ENCODE measurements around the gene ADAD2. TPM values are rescaled to one million over a fixed set of nuclear protein-coding genes. Genes with fewer than 3 reads are reported as not detected.

ADAD2 gene
- total RNA-seq, 1 experiment from 2014 or later = not detected

- no peak overlapping the region for H3K27ac ChIP-seq
- DNase-seq = no peak
- POLR2A ChIA-PET (ENCODE audit: unreplicated experiment) = interaction anchor here (0.7 kb wide), 1 partner anchor 24 kb away, joined by 3 read pairs; no protein-coding TSS in a partner anchor
- H3K27me3 ChIP-seq (ENCODE audit: insufficient read depth, low read depth) = no peaks in the 10 kb centered on the region
- no peaks in the 10 kb centered on the region for H3K4me1 ChIP-seq (replicated peaks; ENCODE audit: insufficient read depth)
- no peaks in the 10 kb centered on the region for H3K79me2 ChIP-seq (ENCODE audit: low read depth)
- no peaks in the 10 kb centered on the region for H3F3A ChIP-seq (ENCODE audit: insufficient read depth, low read depth)
- no peaks in the 10 kb centered on the region for H4K20me1 ChIP-seq (ENCODE audit: insufficient read depth)
- intact Hi-C loops (cut with micrococcal nuclease; ENCODE audit: unreplicated experiment) = no loop called here
- no peak overlapping the region for H2AFZ ChIP-seq
- CTCF ChIA-PET = no interaction called here
- no TSS peak for BruUV-seq (replicated peaks)
- no peak overlapping the region for H3K4me2 ChIP-seq
- H3K36me3 ChIP-seq (ENCODE audit: low read depth) = no peaks in the 10 kb centered on the region
- H3K9me3 ChIP-seq (ENCODE audit: insufficient read depth, low read depth) = no peaks in the 10 kb centered on the region
- no peak for TF ChIP-seq CTCF (conservative IDR thresholded peaks at IDR 0.05)
- TF ChIP-seq EZH2 (IDR thresholded peaks at IDR 0.05; ENCODE audit: low read depth) = no peak
- H3K4me3 ChIP-seq = no peak overlapping the region
- no peaks in the 10 kb centered on the region for H3K9me2 ChIP-seq (ENCODE audit: insufficient read depth)
Measured at GRCh38 chr16:84197466-84198128, 6.6 kb downstream of the ADAD2 start.

DNA sequence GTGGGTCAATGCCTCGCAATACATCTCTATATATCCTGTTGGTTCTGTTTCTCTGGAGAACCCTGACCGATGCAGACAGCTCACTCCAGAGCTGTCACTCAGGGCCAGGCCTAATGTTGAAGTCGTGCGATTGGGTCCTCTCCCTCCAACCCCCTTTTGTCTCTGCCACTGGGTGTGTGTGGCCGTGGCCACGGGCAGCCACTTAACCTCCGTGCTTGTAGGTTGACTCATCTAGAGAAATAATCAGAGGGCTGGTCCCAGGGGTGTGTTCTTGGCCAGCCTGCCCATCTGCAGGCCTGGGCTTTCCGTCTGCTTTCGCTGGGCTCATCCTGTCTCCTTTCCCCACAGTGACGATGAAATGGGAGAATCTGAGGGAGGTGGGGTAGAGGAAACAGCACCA, 7.4 kb downstream of the ADAD2 start:
- CTCF ChIA-PET = no interaction called here

GRCh38 chr16:84199097-84199496, 8.1 kb downstream of the ADAD2 start:
- CTCF ChIA-PET = no interaction called here
- BruUV-seq (replicated peaks) = no TSS peak

More for the DNA sequence above, 7.4 kb downstream of the ADAD2 start:
- Histone ChIP-seq H3K27ac (no peak overlapping the region), H3K36me3 (ENCODE audit: low read depth) (no peaks in the 10 kb centered on the region), H2AFZ (no peak overlapping the region), H3K9me3 (ENCODE audit: insufficient read depth, low read depth) (no peaks in the 10 kb centered on the region), H4K20me1 (ENCODE audit: insufficient read depth) (no peaks in the 10 kb centered on the region), H3K27me3 (ENCODE audit: insufficient read depth, low read depth) (no peaks in the 10 kb centered on the region), H3K9me2 (ENCODE audit: insufficient read depth) (no peaks in the 10 kb centered on the region), H3K79me2 (ENCODE audit: low read depth) (no peaks in the 10 kb centered on the region), H3F3A (ENCODE audit: insufficient read depth, low read depth) (no peaks in the 10 kb centered on the region), H3K4me1 (replicated peaks; ENCODE audit: insufficient read depth) (no peaks in the 10 kb centered on the region), H3K4me3 (no peak overlapping the region), H3K4me2 (no peak overlapping the region)
- BruUV-seq (replicated peaks) = no TSS peak
- intact Hi-C loops (cut with micrococcal nuclease; ENCODE audit: unreplicated experiment) = no loop called here
- POLR2A ChIA-PET (ENCODE audit: unreplicated experiment) = interaction anchor here (0.7 kb wide), 1 partner anchor 23 kb away, joined by 3 read pairs; no protein-coding TSS in a partner anchor
- DNase-seq = peak in 1 of 2 experiments; percentile 52
- TF ChIP-seq CTCF (conservative IDR thresholded peaks at IDR 0.05) (no peak), EZH2 (IDR thresholded peaks at IDR 0.05; ENCODE audit: low read depth) (no peak)

More at GRCh38 chr16:84199097-84199496, 8.1 kb downstream of the ADAD2 start:
- no peak overlapping the region for H3K4me3 ChIP-seq
- no peaks in the 10 kb centered on the region for H3K9me2 ChIP-seq (ENCODE audit: insufficient read depth)
- H3K9me3 ChIP-seq (ENCODE audit: insufficient read depth, low read depth) = no peaks in the 10 kb centered on the region
- no peaks in the 10 kb centered on the region for H3K4me1 ChIP-seq (replicated peaks; ENCODE audit: insufficient read depth)
- intact Hi-C loops (cut with micrococcal nuclease; ENCODE audit: unreplicated experiment) = no loop called here
- H3K4me2 ChIP-seq = no peak overlapping the region
- H3K36me3 ChIP-seq (ENCODE audit: low read depth) = no peaks in the 10 kb centered on the region
- DNase-seq = no peak
- TF ChIP-seq EZH2 (IDR thresholded peaks at IDR 0.05; ENCODE audit: low read depth) (no peak), CTCF (conservative IDR thresholded peaks at IDR 0.05) (no peak)
- no peak overlapping the region for H3K27ac ChIP-seq
- H3F3A ChIP-seq (ENCODE audit: insufficient read depth, low read depth) = no peaks in the 10 kb centered on the region
- H2AFZ ChIP-seq = no peak overlapping the region
- no peaks in the 10 kb centered on the region for H3K79me2 ChIP-seq (ENCODE audit: low read depth)
- H3K27me3 ChIP-seq (ENCODE audit: insufficient read depth, low read depth) = no peaks in the 10 kb centered on the region
- no peaks in the 10 kb centered on the region for H4K20me1 ChIP-seq (ENCODE audit: insufficient read depth)
- POLR2A ChIA-PET (ENCODE audit: unreplicated experiment) = no interaction called here
